ENCODE results near the gene KIZ. TPM values are rescaled to one million over a fixed set of nuclear protein-coding genes. Genes with fewer than 3 reads are reported as not detected.

Gene KIZ
- total and polyA plus RNA-seq, 2 experiments from 2014 or later, result 13.5 to 15.4 TPM

DNA sequence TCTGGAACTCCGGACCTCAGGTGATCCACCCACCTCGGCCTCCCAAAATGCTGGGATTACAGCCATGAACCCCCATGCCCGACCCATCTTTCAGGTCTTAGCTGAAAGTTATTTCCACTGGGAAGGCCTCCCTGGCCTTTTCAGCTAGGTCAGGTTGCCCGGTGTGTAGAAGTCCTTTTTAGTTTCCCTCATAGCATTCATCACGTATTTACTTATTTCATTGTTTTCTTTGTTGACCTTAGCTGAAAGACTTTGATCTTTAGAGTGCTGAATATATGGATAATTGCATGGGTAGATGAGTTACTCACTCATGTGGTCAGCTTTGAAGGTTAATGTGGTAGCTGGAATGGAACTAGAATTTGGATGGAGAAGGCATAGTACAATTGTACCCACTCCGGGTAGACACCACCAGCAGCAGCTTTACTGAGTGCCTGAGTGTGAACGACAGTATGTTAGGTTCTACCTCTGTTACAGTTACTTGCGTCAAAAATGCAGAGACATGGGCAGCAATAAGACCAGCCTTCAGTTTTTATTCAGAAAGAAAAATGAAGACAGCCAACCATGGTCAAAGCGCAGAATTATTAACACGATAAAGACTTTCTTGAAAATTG, 9.1 kb downstream of the KIZ start:
- Histone ChIP-seq H3K36me3 (replicated peaks; ENCODE audit: insufficient read depth, low read depth) (no peaks in the 10 kb centered on the region), H3K79me2 (no peaks in the 10 kb centered on the region), H3K9me3 (ENCODE audit: low read depth) (no peaks in the 10 kb centered on the region), H3K27me3 (no peaks in the 10 kb centered on the region), H2AFZ (no peak overlapping the region), H3K4me1 (ENCODE audit: insufficient read depth) (no peaks in the 10 kb centered on the region), H3K4me3 (no peak overlapping the region), H4K20me1 (ENCODE audit: insufficient read depth, poor library complexity, severe bottlenecking) (no peaks in the 10 kb centered on the region), H3K4me2 (no peak overlapping the region), H3K9me2 (replicated peaks; ENCODE audit: insufficient read depth) (no peaks in the 10 kb centered on the region), H3K27ac (no peak overlapping the region)
- no peak for DNase-seq (ENCODE audit: low spot score)
- 88% methylated on average over 10 of the region's 10 CpGs for WGBS (ENCODE audit: low lambda C conversion rate, missing lambda C conversion rate)
- no peak for TF ChIP-seq CTCF (IDR thresholded peaks at IDR 0.05; ENCODE audit: poor library complexity)
- TF ChIP-seq EZH2phosphoT487 (IDR thresholded peaks at IDR 0.05; ENCODE audit: low read depth, severe bottlenecking, unreplicated experiment), result no peak
- TF ChIP-seq EZH2 (IDR thresholded peaks at IDR 0.05; ENCODE audit: borderline replicate concordance), result no peak

- Histone ChIP-seq H3K4me1 (ENCODE audit: insufficient read depth) (no peaks in the 10 kb centered on the region), H3K4me3 (no peak overlapping the region), H3K9me3 (ENCODE audit: low read depth) (no peaks in the 10 kb centered on the region), H3K36me3 (replicated peaks; ENCODE audit: insufficient read depth, low read depth) (no peaks in the 10 kb centered on the region), H3K79me2 (no peaks in the 10 kb centered on the region), H4K20me1 (ENCODE audit: insufficient read depth, poor library complexity, severe bottlenecking) (no peaks in the 10 kb centered on the region), H2AFZ (no peak overlapping the region), H3K27ac (no peak overlapping the region), H3K4me2 (no peak overlapping the region), H3K27me3 (no peaks in the 10 kb centered on the region), H3K9me2 (replicated peaks; ENCODE audit: insufficient read depth) (no peaks in the 10 kb centered on the region)
- TF ChIP-seq CTCF (IDR thresholded peaks at IDR 0.05; ENCODE audit: poor library complexity), result no peak
- TF ChIP-seq EZH2phosphoT487 (IDR thresholded peaks at IDR 0.05; ENCODE audit: low read depth, severe bottlenecking, unreplicated experiment), result no peak
- no peak for TF ChIP-seq EZH2 (IDR thresholded peaks at IDR 0.05; ENCODE audit: borderline replicate concordance)
- DNase-seq (ENCODE audit: low spot score), result no peak
- WGBS (ENCODE audit: low lambda C conversion rate, missing lambda C conversion rate), result 98% methylated on average over 8 of the region's 8 CpGs
Observed at GRCh38 chr20:21136015-21136732, 10.3 kb downstream of the KIZ start.

- no peaks in the 10 kb centered on the region for H3K27me3 ChIP-seq
- H3K4me1 ChIP-seq (ENCODE audit: insufficient read depth), result no peaks in the 10 kb centered on the region
- DNase-seq (ENCODE audit: low spot score), result no peak
- H3K9me2 ChIP-seq (replicated peaks; ENCODE audit: insufficient read depth), result no peaks in the 10 kb centered on the region
- 74% methylated on average over 1 of the region's 1 CpG for WGBS (ENCODE audit: low lambda C conversion rate, missing lambda C conversion rate)
- no peak overlapping the region for H3K27ac ChIP-seq
- no peak for TF ChIP-seq EZH2phosphoT487 (IDR thresholded peaks at IDR 0.05; ENCODE audit: low read depth, severe bottlenecking, unreplicated experiment)
- no peak for TF ChIP-seq CTCF (IDR thresholded peaks at IDR 0.05; ENCODE audit: poor library complexity)
- no peak for TF ChIP-seq EZH2 (IDR thresholded peaks at IDR 0.05; ENCODE audit: borderline replicate concordance)
- no peaks in the 10 kb centered on the region for H3K79me2 ChIP-seq
- H3K36me3 ChIP-seq (replicated peaks; ENCODE audit: insufficient read depth, low read depth), result no peaks in the 10 kb centered on the region
- H3K4me2 ChIP-seq, result no peak overlapping the region
- H3K4me3 ChIP-seq, result no peak overlapping the region
- no peaks in the 10 kb centered on the region for H3K9me3 ChIP-seq (ENCODE audit: low read depth)
- H2AFZ ChIP-seq, result no peak overlapping the region
- H4K20me1 ChIP-seq (ENCODE audit: insufficient read depth, poor library complexity, severe bottlenecking), result no peaks in the 10 kb centered on the region
Observed at GRCh38 chr20:21137078-21137477, 11.2 kb downstream of the KIZ start.
